Tibial artery (tissue), 4 donors: ENCODE measurements around the gene PLEKHO2.

ENCODE experiments used
- DNase-seq, 2 donors: peaks; one replicate each; pipeline ENCODE4 v3.0.0-alpha.2; 2019
- H3K27ac ChIP-seq, 2 donors: fragments of 200-600 bp; sonication (generic) in 1 of 2; 1 replicate in 1 of 2; 2 replicates in 1 of 2; pipeline ENCODE4 v1.5.1; 2018 to 2019; ENCODE audit warnings: mild to moderate bottlenecking in 1 of 2
- H3K27me3 ChIP-seq, 2 donors: fragments of 200-600 bp; sonication (generic) in 1 of 2; one replicate each; pipeline versions ENCODE4 v1.5.1 to v1.6.0; 2016 to 2019
- H3K36me3 ChIP-seq, 3 donors: fragments of 200-600 bp; sonication (generic) in 2 of 3; one replicate each; pipeline ENCODE4 v1.5.1; 2016 to 2019; ENCODE audit warnings: mild to moderate bottlenecking in 2 of 3
- H3K4me1 ChIP-seq, 4 donors: fragments of 200-600 bp; sonication (generic) in 2 of 4; 1 replicate in 3 of 4; 2 replicates in 1 of 4; pipeline ENCODE4 v1.5.1; 2016 to 2019
- H3K4me3 ChIP-seq, 2 donors: fragments of 200-600 bp; sonication (generic) in 1 of 2; 1 replicate in 1 of 2; 2 replicates in 1 of 2; pipeline ENCODE4 v1.5.1; 2018 to 2019; ENCODE audit warnings: mild to moderate bottlenecking in 2 of 2
- H3K9me3 ChIP-seq, 3 donors: fragments of 200-600 bp; sonication (generic) in 1 of 3; one replicate each; pipeline ENCODE4 v1.5.1; 2016 to 2019
- intact Hi-C: fragments of 100-400 bp; cut with DNase I; formaldehyde crosslinking; loops from one replicate; pipeline ENCODE4 v1.15.0; 2023; ENCODE audit warnings: low total_unique reads
- TF ChIP-seq, protein P1 (sequence below), 2 experiments: fragments of 200-600 bp in 1 of 2; fragments of 450-650 bp in 1 of 2; IDR thresholded peaks; one replicate each; pipeline ENCODE4 v1.5.1; 2017 to 2019; ENCODE audit warnings: antibody characterized with exemption in 2 of 2, mild to moderate bottlenecking in 1 of 2, moderate library complexity in 1 of 2

PLEKHO2 gene

GRCh38 chr15:64895285-64896065, 53.8 kb downstream of the PLEKHO2 start:
- Histone ChIP-seq H3K27me3 (no peaks in the 10 kb centered on the region), H3K27ac (peak overlapping the region; percentile 78 to 79), H3K4me3 (peak overlapping the region in 1 of 2 donors; percentile 9), H3K4me1 (peaks cover 0 to 52% (median 28%) of the 10 kb centered on the region in 4 donors), H3K36me3 (no peaks in the 10 kb centered on the region), H3K9me3 (no peaks in the 10 kb centered on the region)
- intact Hi-C loops = loop anchor here (5.0 to 10.0 kb wide), 2 partner anchors 51 to 153 kb away; partner anchors contain the start of gene PLEKHO2
- DNase-seq = no peak
- TF ChIP-seq, protein P1, sequence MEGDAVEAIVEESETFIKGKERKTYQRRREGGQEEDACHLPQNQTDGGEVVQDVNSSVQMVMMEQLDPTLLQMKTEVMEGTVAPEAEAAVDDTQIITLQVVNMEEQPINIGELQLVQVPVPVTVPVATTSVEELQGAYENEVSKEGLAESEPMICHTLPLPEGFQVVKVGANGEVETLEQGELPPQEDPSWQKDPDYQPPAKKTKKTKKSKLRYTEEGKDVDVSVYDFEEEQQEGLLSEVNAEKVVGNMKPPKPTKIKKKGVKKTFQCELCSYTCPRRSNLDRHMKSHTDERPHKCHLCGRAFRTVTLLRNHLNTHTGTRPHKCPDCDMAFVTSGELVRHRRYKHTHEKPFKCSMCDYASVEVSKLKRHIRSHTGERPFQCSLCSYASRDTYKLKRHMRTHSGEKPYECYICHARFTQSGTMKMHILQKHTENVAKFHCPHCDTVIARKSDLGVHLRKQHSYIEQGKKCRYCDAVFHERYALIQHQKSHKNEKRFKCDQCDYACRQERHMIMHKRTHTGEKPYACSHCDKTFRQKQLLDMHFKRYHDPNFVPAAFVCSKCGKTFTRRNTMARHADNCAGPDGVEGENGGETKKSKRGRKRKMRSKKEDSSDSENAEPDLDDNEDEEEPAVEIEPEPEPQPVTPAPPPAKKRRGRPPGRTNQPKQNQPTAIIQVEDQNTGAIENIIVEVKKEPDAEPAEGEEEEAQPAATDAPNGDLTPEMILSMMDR (IDR thresholded peaks at IDR 0.05) = no peak

DNA sequence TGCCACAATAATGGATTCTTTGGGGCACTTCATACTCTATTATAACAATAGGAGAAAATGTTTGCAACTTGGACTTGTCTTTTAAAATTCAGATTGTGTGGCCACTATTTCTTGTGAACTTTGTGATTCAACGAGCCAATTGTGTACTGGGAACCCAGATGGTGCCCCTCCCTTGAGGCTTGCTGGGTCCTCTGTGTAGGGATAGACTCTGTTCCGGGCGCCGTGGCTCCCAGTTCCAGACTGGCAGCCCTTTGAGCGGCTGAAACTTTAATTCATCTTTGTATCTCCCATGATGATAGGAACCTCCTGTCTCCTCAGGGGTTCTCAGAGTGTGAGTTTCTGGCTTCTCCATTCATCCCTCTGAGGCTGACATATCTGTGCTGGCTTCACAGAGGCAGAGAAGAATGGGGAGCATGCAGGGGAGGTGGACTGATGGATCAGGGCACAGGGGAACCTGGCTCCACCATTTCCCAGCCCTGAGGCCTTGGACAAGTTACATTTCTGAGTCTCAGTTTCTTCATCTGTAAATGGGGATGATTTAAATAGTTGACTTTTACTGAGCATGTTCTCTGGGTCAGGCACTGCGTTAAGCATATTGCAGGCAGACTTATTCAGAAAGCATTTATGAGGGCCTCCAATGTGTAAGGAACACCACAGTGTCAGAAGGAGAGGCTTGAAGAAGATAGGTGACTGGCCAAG, 54.8 kb downstream of the PLEKHO2 start:
- Histone ChIP-seq H3K27ac (peak overlapping the region; percentile 78 to 79), H3K9me3 (peaks cover 0 to 8% (median 7%) of the 10 kb centered on the region in 3 donors), H3K27me3 (no peaks in the 10 kb centered on the region), H3K36me3 (no peaks in the 10 kb centered on the region), H3K4me1 (peaks cover 0 to 52% (median 28%) of the 10 kb centered on the region in 4 donors), H3K4me3 (no peak overlapping the region)
- DNase-seq = no peak
- intact Hi-C loops = loop anchor here (5.0 to 10.0 kb wide), 2 partner anchors 52 to 154 kb away; partner anchors contain the start of gene PLEKHO2
- TF ChIP-seq, protein P1 (IDR thresholded peaks at IDR 0.05) = no peak

DNA sequence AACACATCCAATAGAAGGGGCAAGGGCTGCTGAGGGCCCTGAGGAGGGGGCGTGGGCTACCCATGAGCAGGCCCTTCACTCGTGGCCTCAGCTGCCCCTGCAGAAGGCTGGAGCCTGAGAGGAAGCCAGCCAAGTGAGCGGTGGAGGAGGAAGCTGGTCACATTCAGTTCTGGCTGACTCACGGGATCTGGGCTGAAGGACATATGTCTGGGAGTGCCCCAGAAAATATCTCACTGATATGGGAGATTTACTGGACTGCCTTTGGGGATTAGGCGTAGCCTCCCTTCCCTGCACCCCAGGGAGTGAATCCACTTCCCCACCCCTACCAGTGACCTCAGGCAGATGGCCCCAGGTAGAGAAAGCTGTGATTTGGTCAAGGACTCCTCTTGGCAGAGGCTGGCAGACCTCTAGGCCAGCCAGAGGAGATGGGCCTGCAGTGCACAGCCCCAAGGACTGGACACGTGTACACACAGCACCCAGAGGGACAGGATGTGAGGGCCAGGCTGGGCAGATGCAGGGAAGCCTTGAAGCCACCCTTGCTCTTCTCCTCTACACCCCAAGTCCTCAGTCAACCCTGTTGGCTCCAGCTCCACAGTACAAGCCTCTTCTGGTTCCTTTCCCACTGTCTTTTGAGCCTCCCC, 55.8 kb downstream of the PLEKHO2 start:
- intact Hi-C loops = loop anchor here (5.0 to 10.0 kb wide), 2 partner anchors 53 to 155 kb away; partner anchors contain the start of gene PLEKHO2
- TF ChIP-seq, protein P1 (IDR thresholded peaks at IDR 0.05) = no peak
- peaks cover 0 to 8% (median 7%) of the 10 kb centered on the region in 3 donors for H3K9me3 ChIP-seq
- H3K27ac ChIP-seq = peak overlapping the region; percentile 78 to 79
- H3K36me3 ChIP-seq = no peaks in the 10 kb centered on the region
- H3K4me1 ChIP-seq = peaks cover 0 to 52% (median 28%) of the 10 kb centered on the region in 4 donors
- H3K4me3 ChIP-seq = no peak overlapping the region
- no peaks in the 10 kb centered on the region for H3K27me3 ChIP-seq
- DNase-seq = peak; percentile 80 to 90

DNA sequence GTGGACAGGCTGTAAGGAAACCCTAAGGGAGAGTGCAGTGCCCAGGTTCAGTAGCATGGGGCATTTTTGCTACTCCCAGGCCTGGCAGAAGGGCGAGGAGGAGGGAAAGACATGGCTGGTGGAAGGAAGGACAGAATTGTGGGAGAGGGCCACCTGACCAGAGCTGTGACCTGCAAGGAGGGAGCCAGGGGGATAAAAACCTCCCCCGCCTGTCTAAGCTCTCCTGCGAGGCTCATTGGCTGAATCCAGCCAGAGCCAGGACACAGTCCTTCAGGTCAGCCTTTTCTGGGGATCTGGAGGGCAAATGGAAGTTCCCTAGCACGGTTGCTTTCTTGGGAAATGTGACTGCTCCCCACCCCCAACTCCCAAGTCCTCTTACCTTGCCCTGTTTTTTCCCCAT, 56.7 kb downstream of the PLEKHO2 start:
- peaks cover 0 to 50% (median 28%) of the 10 kb centered on the region in 4 donors for H3K4me1 ChIP-seq
- TF ChIP-seq, protein P1 (IDR thresholded peaks at IDR 0.05) = no peak
- peaks cover 0 to 8% (median 7%) of the 10 kb centered on the region in 3 donors for H3K9me3 ChIP-seq
- intact Hi-C loops = loop anchor here (5.0 to 10.0 kb wide), 2 partner anchors 54 to 156 kb away; partner anchors contain the start of gene PLEKHO2
- peak overlapping the region; percentile 78 to 79 for H3K27ac ChIP-seq
- H3K4me3 ChIP-seq = no peak overlapping the region
- no peaks in the 10 kb centered on the region for H3K36me3 ChIP-seq
- no peak for DNase-seq
- no peaks in the 10 kb centered on the region for H3K27me3 ChIP-seq

DNA sequence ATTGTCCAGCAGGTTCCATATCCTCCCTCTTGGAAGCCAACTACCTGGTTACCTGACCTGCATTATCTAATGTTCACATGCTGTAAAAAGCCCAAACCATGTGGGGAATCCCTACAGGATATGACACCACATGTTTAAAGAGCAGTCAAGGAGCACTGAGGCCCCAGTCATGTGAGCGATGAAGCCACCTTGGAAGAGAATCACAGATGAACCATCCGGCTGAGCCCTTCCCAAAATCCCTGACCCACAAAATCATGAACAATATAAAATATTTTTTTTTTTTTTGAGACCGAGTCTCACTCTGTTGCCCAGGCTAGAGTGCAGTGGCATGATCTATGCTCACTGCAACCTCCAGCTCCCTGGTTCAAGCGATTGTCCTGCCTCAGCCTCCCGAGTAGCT, 59.4 kb downstream of the PLEKHO2 start:
- TF ChIP-seq, protein P1 (IDR thresholded peaks at IDR 0.05) = no peak

More for the DNA sequence above, 59.4 kb downstream of the PLEKHO2 start:
- intact Hi-C loops = loop anchor here (10.0 kb wide), 1 partner anchor 206 kb away; no protein-coding TSS in a partner anchor
- Histone ChIP-seq H3K27me3 (no peaks in the 10 kb centered on the region), H3K27ac (no peak overlapping the region), H3K4me1 (peaks cover 0 to 32% (median 15%) of the 10 kb centered on the region in 4 donors), H3K9me3 (peaks cover 0 to 8% (median 7%) of the 10 kb centered on the region in 3 donors), H3K36me3 (no peaks in the 10 kb centered on the region), H3K4me3 (no peak overlapping the region)
- no peak for DNase-seq
